Esophagus (tissue), 2 donors: ENCODE results near the gene SYNE1. TPM values are rescaled to one million over a fixed set of nuclear protein-coding genes. Genes with fewer than 3 reads are reported as not detected.
A peak's percentile ranks its signal among the peaks of the same experiment; 100 is the strongest.

Experiments used
- H3K27ac ChIP-seq, 2 donors: one replicate each; pipeline ENCODE4 v1.5.1; 2013; ENCODE audit warnings: low read depth in 2 of 2, mild to moderate bottlenecking in 2 of 2, inconsistent platforms in 1 of 2, low read length in 1 of 2, moderate library complexity in 1 of 2
- H3K27me3 ChIP-seq, 2 donors: one replicate each; pipeline ENCODE4 v1.6.1; 2013; ENCODE audit warnings: low read length in 2 of 2, control low read depth in 1 of 2, mild to moderate bottlenecking in 1 of 2; ENCODE audit not compliant: insufficient read depth in 2 of 2, control insufficient read depth in 1 of 2
- H3K36me3 ChIP-seq, 2 donors: one replicate each; pipeline ENCODE4 v1.6.1; 2013; ENCODE audit warnings: low read length in 1 of 2; ENCODE audit not compliant: control insufficient read depth in 2 of 2, insufficient read depth in 2 of 2
- H3K4me1 ChIP-seq, 2 donors: one replicate each; pipeline ENCODE4 v1.6.1; 2013; ENCODE audit warnings: low read length in 1 of 2; ENCODE audit not compliant: control insufficient read depth in 2 of 2, insufficient read depth in 2 of 2
- H3K4me3 ChIP-seq, 2 donors: one replicate each; pipeline ENCODE4 v1.5.1; 2013; ENCODE audit warnings: low read length in 2 of 2, mild to moderate bottlenecking in 2 of 2, low read depth in 1 of 2, moderate library complexity in 1 of 2
- H3K9me3 ChIP-seq, 2 donors: one replicate each; pipeline ENCODE4 v1.6.1; 2013; ENCODE audit warnings: mild to moderate bottlenecking in 2 of 2, low read depth in 1 of 2, low read length in 1 of 2, moderate library complexity in 1 of 2; ENCODE audit not compliant: control insufficient read depth in 2 of 2, insufficient read depth in 1 of 2
- WGBS, 2 donors: extraction: QIAGEN DNeasy Blood & Tissue Kit; methylation state at CpG; one replicate each; pipeline ENCODE4 v1.1.7; 2013; 5-methylcytosine and 5-hydroxymethylcytosine counted together
- polyA plus RNA-seq, 2 donors: library from polyadenylated mRNA; stranded (reverse); fragments of 200-250 nt; gene quantifications; one replicate each; pipeline ENCODE4 v1.2.3, GENCODE V29; 2013
- donor health status: healthy with polysubstance abuse.
- donor health status: Bipolar disorder and iron deficiency.

Gene SYNE1
- polyA plus RNA-seq, 2 donors = 5.4 to 7.1 TPM

- WGBS, 2 donors = 72 to 90% methylated on average over 9 of the region's 9 CpGs
These were observed 359.3 kb downstream of the SYNE1 start for GRCh38 chr6:152277826-152278329.

GRCh38 chr6:152273638-152274037 is 363.5 kb downstream of the SYNE1 start:
- Histone ChIP-seq H3K4me1 (peaks cover 0 to 2% of the 10 kb centered on the region in 2 donors), H3K27me3 (no peaks in the 10 kb centered on the region), H3K36me3 (peaks cover 0 to 5% of the 10 kb centered on the region in 2 donors), H3K4me3 (no peak overlapping the region), H3K27ac (peak overlapping the region; percentile 71 to 75), H3K9me3 (no peaks in the 10 kb centered on the region)
- WGBS, 2 donors = 40 to 42% methylated on average over 4 of the region's 4 CpGs

More at GRCh38 chr6:152277826-152278329, 359.3 kb downstream of the SYNE1 start:
- H3K4me3 ChIP-seq = no peak overlapping the region
- no peak overlapping the region for H3K27ac ChIP-seq
- H3K27me3 ChIP-seq = no peaks in the 10 kb centered on the region
- H3K4me1 ChIP-seq = peaks cover 0 to 2% of the 10 kb centered on the region in 2 donors
- peaks cover 0 to 5% of the 10 kb centered on the region in 2 donors for H3K36me3 ChIP-seq
- H3K9me3 ChIP-seq = no peaks in the 10 kb centered on the region

- H3K9me3 ChIP-seq = no peaks in the 10 kb centered on the region
- peaks cover 0 to 4% of the 10 kb centered on the region in 2 donors for H3K36me3 ChIP-seq
- peaks cover 0 to 2% of the 10 kb centered on the region in 2 donors for H3K4me1 ChIP-seq
- H3K4me3 ChIP-seq = no peak overlapping the region
- WGBS, 2 donors = 48 to 63% methylated on average over 3 of the region's 3 CpGs
- no peaks in the 10 kb centered on the region for H3K27me3 ChIP-seq
- H3K27ac ChIP-seq = peak overlapping the region in 1 of 2 donors; percentile 68
These were observed 364.2 kb downstream of the SYNE1 start for GRCh38 chr6:152273002-152273401.

- Histone ChIP-seq H3K36me3 (no peaks in the 10 kb centered on the region), H3K4me3 (no peak overlapping the region), H3K27ac (no peak overlapping the region), H3K27me3 (no peaks in the 10 kb centered on the region), H3K4me1 (peaks cover 0 to 2% of the 10 kb centered on the region in 2 donors), H3K9me3 (no peaks in the 10 kb centered on the region)
- WGBS, 2 donors = 27 to 36% methylated on average over 1 of the region's 1 CpG
These were observed 364.7 kb downstream of the SYNE1 start for GRCh38 chr6:152272486-152272885.

GRCh38 chr6:152271776-152272464 is 365.2 kb downstream of the SYNE1 start:
- no peaks in the 10 kb centered on the region for H3K36me3 ChIP-seq
- peaks cover 0 to 2% of the 10 kb centered on the region in 2 donors for H3K4me1 ChIP-seq
- H3K27me3 ChIP-seq = no peaks in the 10 kb centered on the region
- 37 to 39% methylated on average over 6 of the region's 6 CpGs for WGBS, 2 donors
- H3K9me3 ChIP-seq = no peaks in the 10 kb centered on the region
- H3K27ac ChIP-seq = peak overlapping the region; percentile 66 to 74
- no peak overlapping the region for H3K4me3 ChIP-seq

GRCh38 chr6:152270301-152270925 is 366.7 kb downstream of the SYNE1 start:
- Histone ChIP-seq H3K4me3 (no peak overlapping the region), H3K4me1 (peaks cover 0 to 2% of the 10 kb centered on the region in 2 donors), H3K9me3 (no peaks in the 10 kb centered on the region), H3K27ac (peak overlapping the region in 1 of 2 donors; percentile 18), H3K27me3 (no peaks in the 10 kb centered on the region), H3K36me3 (no peaks in the 10 kb centered on the region)
- WGBS, 2 donors = 89 to 97% methylated on average over 1 of the region's 1 CpG

GRCh38 chr6:152268846-152269442 is 368.2 kb downstream of the SYNE1 start:
- no peaks in the 10 kb centered on the region for H3K27me3 ChIP-seq
- no peak overlapping the region for H3K27ac ChIP-seq
- H3K4me3 ChIP-seq = no peak overlapping the region
- H3K9me3 ChIP-seq = no peaks in the 10 kb centered on the region
- no peaks in the 10 kb centered on the region for H3K36me3 ChIP-seq
- WGBS, 2 donors = 86 to 92% methylated on average over 8 of the region's 8 CpGs
- H3K4me1 ChIP-seq = peaks cover 0 to 2% of the 10 kb centered on the region in 2 donors

- H3K4me3 ChIP-seq = no peak overlapping the region
These were observed 369.0 kb downstream of the SYNE1 start for GRCh38 chr6:152267967-152268845.

GRCh38 chr6:152265651-152266050 is 371.5 kb downstream of the SYNE1 start:
- H3K27me3 ChIP-seq = no peaks in the 10 kb centered on the region
- no peaks in the 10 kb centered on the region for H3K9me3 ChIP-seq
- H3K36me3 ChIP-seq = peaks cover 0 to 5% of the 10 kb centered on the region in 2 donors
- no peak overlapping the region for H3K27ac ChIP-seq
- WGBS, 2 donors = 55% methylated on average over 2 of the region's 2 CpGs
- no peaks in the 10 kb centered on the region for H3K4me1 ChIP-seq
- H3K4me3 ChIP-seq = no peak overlapping the region

More at GRCh38 chr6:152267967-152268845, 369.0 kb downstream of the SYNE1 start:
- 58 to 62% methylated on average over 9 of the region's 9 CpGs for WGBS, 2 donors
- Histone ChIP-seq H3K4me1 (no peaks in the 10 kb centered on the region), H3K27ac (no peak overlapping the region), H3K27me3 (no peaks in the 10 kb centered on the region), H3K9me3 (no peaks in the 10 kb centered on the region), H3K36me3 (no peaks in the 10 kb centered on the region)
